Endothelial cell of umbilical vein (primary cell): ENCODE data around the gene SEZ6L2. TPM values are rescaled to one million over a fixed set of nuclear protein-coding genes. Genes with fewer than 3 reads are reported as not detected.

Source experiments
- BruUV-seq: library from RNA; stranded (reverse); fragments of 400-500 nt; replicated peaks from 2 replicates; lab custom pipeline; 2021; lab: Mats Ljungman, UMichigan
- CTCF ChIA-PET: fragments of 300-600, 350-600 bp; sonication (Branson Sonifier 250); formaldehyde crosslinking; loops from one replicate; lab custom pipeline; 2021; ENCODE audit warnings: antibody characterized with exemption, inconsistent platforms; lab: Charles Lee
- POLR2A ChIA-PET: fragments of 300-600, 350-600 bp; sonication (Branson Sonifier 250); formaldehyde crosslinking; loops from one replicate; lab custom pipeline; 2021; ENCODE audit warnings: antibody characterized with exemption, inconsistent platforms; lab: Charles Lee
- DNase-seq: peaks from one replicate; pipeline ENCODE4 v3.0.0-alpha.2; 2011; ENCODE audit warnings: low read depth, low spot score
- FAIRE-seq: peaks from 2 replicates; lab custom pipeline; 2011; peaks lifted over from hg19 to GRCh38; lab: Jason Lieb, UNC
- H2AFZ ChIP-seq: 2 replicates; pipeline ENCODE4 v1.6.0; 2012; ENCODE audit warnings: low read depth, low read length, control low read depth, inconsistent platforms
- H3K27ac ChIP-seq: 2 replicates; pipeline ENCODE4 v1.5.1; 2011; ENCODE audit warnings: low read depth, mild to moderate bottlenecking, control low read depth, low read length, moderate library complexity; ENCODE audit not compliant: insufficient read depth
- H3K27me3 ChIP-seq, 2 experiments: 2 replicates each; pipeline versions ENCODE4 v1.6.0 to v1.6.1; 2011; ENCODE audit warnings: low read length in 2 of 2, mixed read lengths in 1 of 2; ENCODE audit not compliant: control insufficient read depth in 2 of 2, insufficient read depth in 2 of 2
- H3K36me3 ChIP-seq, 2 experiments: 2 replicates in 1 of 2; 3 replicates in 1 of 2; pipeline ENCODE4 v1.5.1; 2011; ENCODE audit warnings: low read length in 2 of 2, mild to moderate bottlenecking in 1 of 2, moderate library complexity in 1 of 2; ENCODE audit not compliant: control insufficient read depth in 2 of 2, insufficient read depth in 2 of 2; ENCODE audit errors: extremely low read depth in 1 of 2
- H3K4me1 ChIP-seq: 3 replicates; pipeline ENCODE4 v1.5.1; 2011; ENCODE audit warnings: mild to moderate bottlenecking, low read length; ENCODE audit not compliant: control insufficient read depth, insufficient read depth; ENCODE audit errors: extremely low read depth
- H3K4me2 ChIP-seq: 2 replicates; pipeline ENCODE4 v1.6.1; 2011; ENCODE audit warnings: low read length, control low read depth, mixed read lengths; ENCODE audit not compliant: insufficient read depth
- H3K4me3 ChIP-seq, 3 experiments: fragments of 200-600 bp in 1 of 3; sonication (generic), shearing (Covaris generic) in 1 of 3; replicated peaks in 1 of 3; 2 replicates each; pipeline ENCODE4 v1.5.1; 2011 to 2016; ENCODE audit warnings: control low read depth in 3 of 3, low read length in 3 of 3, mild to moderate bottlenecking in 2 of 3, inconsistent platforms in 1 of 3, low read depth in 1 of 3, moderate library complexity in 1 of 3; ENCODE audit not compliant: insufficient read depth in 1 of 3
- H3K79me2 ChIP-seq: 2 replicates; pipeline ENCODE4 v1.6.0; 2012; ENCODE audit warnings: low read length, inconsistent platforms; ENCODE audit not compliant: control insufficient read depth, insufficient read depth
- H3K9ac ChIP-seq: replicated peaks from 2 replicates; pipeline ENCODE3; 2011; ENCODE audit warnings: low read length, control low read depth; ENCODE audit not compliant: insufficient read depth; ENCODE audit errors: extremely low read depth
- H3K9me1 ChIP-seq: replicated peaks from 3 replicates; pipeline ENCODE4 v1.6.0; 2011; ENCODE audit warnings: mild to moderate bottlenecking, low read length; ENCODE audit not compliant: control insufficient read depth, insufficient read depth; ENCODE audit errors: extremely low read depth
- H3K9me3 ChIP-seq: replicated peaks from 2 replicates; pipeline ENCODE4 v1.5.1; 2012; ENCODE audit warnings: low read length, inconsistent platforms; ENCODE audit not compliant: control insufficient read depth, insufficient read depth
- H4K20me1 ChIP-seq: replicated peaks from 2 replicates; pipeline ENCODE3; 2011; ENCODE audit warnings: mild to moderate bottlenecking, low read length; ENCODE audit not compliant: control insufficient read depth, insufficient read depth; ENCODE audit errors: extremely low read depth
- EZH2 ChIP-seq: IDR thresholded peaks from 2 replicates; pipeline ENCODE4 v1.6.1; 2012; ENCODE audit warnings: borderline replicate concordance, low read depth, mild to moderate bottlenecking, moderate library complexity, low read length, inconsistent platforms; ENCODE audit not compliant: severe bottlenecking
- FOS ChIP-seq: IDR thresholded peaks from 2 replicates; pipeline ENCODE4 v1.6.1; 2011; ENCODE audit warnings: mild to moderate bottlenecking, low read length, moderate library complexity, borderline replicate concordance; ENCODE audit not compliant: insufficient read depth
- GATA2 ChIP-seq: IDR thresholded peaks from 2 replicates; pipeline ENCODE4 v1.7.0; 2011; ENCODE audit warnings: low read depth, mild to moderate bottlenecking, moderate library complexity, mixed read lengths, low read length; ENCODE audit not compliant: insufficient read length, insufficient read depth
- JUN ChIP-seq: IDR thresholded peaks from 2 replicates; pipeline ENCODE4 v1.6.1; 2011; ENCODE audit warnings: borderline replicate concordance, low read depth; ENCODE audit not compliant: insufficient read length, insufficient read depth
- MYC ChIP-seq: IDR thresholded peaks from one replicate; pipeline ENCODE4 v1.6.1; 2011; ENCODE audit warnings: mild to moderate bottlenecking, low read depth, low read length
- POLR2A ChIP-seq: IDR thresholded peaks from 2 replicates; pipeline ENCODE4 v1.6.1; 2012; ENCODE audit warnings: low read depth, mild to moderate bottlenecking, control low read depth, low read length
- POLR2AphosphoS5 ChIP-seq: IDR thresholded peaks from 2 replicates; pipeline ENCODE4 v1.6.1; 2012; ENCODE audit warnings: low read depth, mild to moderate bottlenecking, control low read depth, low read length, moderate library complexity; ENCODE audit not compliant: insufficient read depth
- dilution Hi-C: fragments of 300-500 bp; cut with MboI; formaldehyde crosslinking; loops from one replicate; pipeline ENCODE4 v1.15.0; 2019; ENCODE audit warnings: low sequenced_read_pairs; ENCODE audit not compliant: extremely low pct_ligation_motif_present
- intact Hi-C: fragments of 100-400 bp; cut with micrococcal nuclease; formaldehyde crosslinking; loops from one replicate; pipeline ENCODE4 v1.10.0; 2022
- polyA plus RNA-seq, 4 experiments: library from polyadenylated mRNA; depleted of rRNA in 3 of 4; stranded (reverse) in 3 of 4; unstranded in 1 of 4; fragments of >200 nt; gene quantifications; 2 replicates each; pipeline versions ENCODE4 v1.2.1 to v1.2.3, GENCODE V29; 2011 to 2012; ENCODE audit warnings: missing spikeins in 1 of 4
- total RNA-seq: library from RNA; stranded (reverse); gene quantifications from 2 replicates; pipeline ENCODE4 v1.2.3, GENCODE V29; 2021
- TF ChIP-seq, protein P1 (sequence below), 2 donors: IDR thresholded peaks; 1 replicate in 1 of 2; 2 replicates in 1 of 2; pipeline ENCODE4 v1.5.1; 2011; ENCODE audit warnings: low read length in 2 of 2, mild to moderate bottlenecking in 2 of 2, moderate library complexity in 2 of 2, control low read depth in 1 of 2, inconsistent platforms in 1 of 2, low read depth in 1 of 2; ENCODE audit not compliant: insufficient read depth in 1 of 2; ENCODE audit errors: extremely low read depth in 1 of 2
- TF ChIP-seq, protein P2 (sequence below): IDR thresholded peaks from 2 replicates; pipeline ENCODE4 v1.6.1; 2011; ENCODE audit not compliant: insufficient read depth, insufficient read length

SEZ6L2 gene
- total and polyA plus RNA-seq, 2 donors (not counting 3 experiments of a cell fraction or from before 2014, with no cell fraction given): 2.4 to 4.5 TPM

GRCh38 chr16:29893553-29893952, 5.8 kb downstream of the SEZ6L2 start:
- DNase-seq (no peak), FAIRE-seq (no peak)
- Histone ChIP-seq H3K27ac (no peak overlapping the region), H4K20me1 (no peaks in the 10 kb centered on the region), H3K9me1 (no peaks in the 10 kb centered on the region), H3K4me3 (no peak overlapping the region), H3K4me1 (no peaks in the 10 kb centered on the region), H3K9me3 (no peaks in the 10 kb centered on the region), H3K79me2 (no peaks in the 10 kb centered on the region), H3K27me3 (peaks cover 4 to 7% of the 10 kb centered on the region in 2 experiments), H2AFZ (no peak overlapping the region), H3K9ac (no peak overlapping the region), H3K4me2 (no peak overlapping the region), H3K36me3 (no peaks in the 10 kb centered on the region)
- POLR2A ChIA-PET: no interaction called here
- CTCF ChIA-PET: no interaction called here
- no TSS peak for BruUV-seq
- TF ChIP-seq MYC (no peak), GATA2 (no peak), EZH2 (no peak), JUN (no peak), FOS (no peak), POLR2AphosphoS5 (no peak), POLR2A (no peak)
- TF ChIP-seq, protein P1, sequence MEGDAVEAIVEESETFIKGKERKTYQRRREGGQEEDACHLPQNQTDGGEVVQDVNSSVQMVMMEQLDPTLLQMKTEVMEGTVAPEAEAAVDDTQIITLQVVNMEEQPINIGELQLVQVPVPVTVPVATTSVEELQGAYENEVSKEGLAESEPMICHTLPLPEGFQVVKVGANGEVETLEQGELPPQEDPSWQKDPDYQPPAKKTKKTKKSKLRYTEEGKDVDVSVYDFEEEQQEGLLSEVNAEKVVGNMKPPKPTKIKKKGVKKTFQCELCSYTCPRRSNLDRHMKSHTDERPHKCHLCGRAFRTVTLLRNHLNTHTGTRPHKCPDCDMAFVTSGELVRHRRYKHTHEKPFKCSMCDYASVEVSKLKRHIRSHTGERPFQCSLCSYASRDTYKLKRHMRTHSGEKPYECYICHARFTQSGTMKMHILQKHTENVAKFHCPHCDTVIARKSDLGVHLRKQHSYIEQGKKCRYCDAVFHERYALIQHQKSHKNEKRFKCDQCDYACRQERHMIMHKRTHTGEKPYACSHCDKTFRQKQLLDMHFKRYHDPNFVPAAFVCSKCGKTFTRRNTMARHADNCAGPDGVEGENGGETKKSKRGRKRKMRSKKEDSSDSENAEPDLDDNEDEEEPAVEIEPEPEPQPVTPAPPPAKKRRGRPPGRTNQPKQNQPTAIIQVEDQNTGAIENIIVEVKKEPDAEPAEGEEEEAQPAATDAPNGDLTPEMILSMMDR (IDR thresholded peaks at IDR 0.05; ENCODE audit: extremely low read depth in 1 of 2, insufficient read depth in 1 of 2, low read depth in 1 of 2, low read length in 2 of 2): no peak
- TF ChIP-seq, protein P2, sequence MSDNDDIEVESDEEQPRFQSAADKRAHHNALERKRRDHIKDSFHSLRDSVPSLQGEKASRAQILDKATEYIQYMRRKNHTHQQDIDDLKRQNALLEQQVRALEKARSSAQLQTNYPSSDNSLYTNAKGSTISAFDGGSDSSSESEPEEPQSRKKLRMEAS: no peak
- intact Hi-C loops (no loop called here), dilution Hi-C loops (no loop called here)
